Cerebellar nuclear complex (tissue), 1 donor: ENCODE results near the gene C4orf50.
A peak's percentile ranks its signal among the peaks of the same experiment; 100 is the strongest.

Source experiments
- DNase-seq, 2 experiments: peaks; one replicate each; lab custom pipeline; 2025; lab: John Stamatoyannopoulos, UW

The C4orf50 gene

GRCh38 chr4:5921101-5921980 lies 96.9 kb downstream of the C4orf50 start:
- DNase-seq, result no peak

DNA sequence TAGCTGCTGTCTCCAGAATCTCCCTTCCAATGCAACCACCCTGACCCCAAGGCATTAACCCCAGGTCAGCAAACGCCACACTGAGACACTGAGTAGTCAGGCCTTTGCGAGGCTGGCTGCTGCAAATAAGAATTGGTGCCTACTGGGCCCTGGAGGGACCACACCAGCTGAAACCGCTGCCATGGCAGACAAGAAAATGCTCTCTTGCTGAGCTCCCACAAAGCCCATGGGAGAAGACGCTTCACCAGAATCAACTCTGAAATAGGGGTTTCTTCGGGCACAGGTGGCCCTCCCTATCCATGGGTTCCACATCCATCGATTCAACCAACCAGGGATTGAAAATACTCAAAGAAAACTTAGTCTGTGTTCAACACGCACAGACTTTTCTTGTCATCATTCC lies 98.7 kb downstream of the C4orf50 start:
- no peak for DNase-seq

GRCh38 chr4:5919044-5919443 lies 99.2 kb downstream of the C4orf50 start:
- no peak for DNase-seq

- DNase-seq, result no peak
Observed at GRCh38 chr4:5918331-5918985, 99.8 kb downstream of the C4orf50 start.

DNA sequence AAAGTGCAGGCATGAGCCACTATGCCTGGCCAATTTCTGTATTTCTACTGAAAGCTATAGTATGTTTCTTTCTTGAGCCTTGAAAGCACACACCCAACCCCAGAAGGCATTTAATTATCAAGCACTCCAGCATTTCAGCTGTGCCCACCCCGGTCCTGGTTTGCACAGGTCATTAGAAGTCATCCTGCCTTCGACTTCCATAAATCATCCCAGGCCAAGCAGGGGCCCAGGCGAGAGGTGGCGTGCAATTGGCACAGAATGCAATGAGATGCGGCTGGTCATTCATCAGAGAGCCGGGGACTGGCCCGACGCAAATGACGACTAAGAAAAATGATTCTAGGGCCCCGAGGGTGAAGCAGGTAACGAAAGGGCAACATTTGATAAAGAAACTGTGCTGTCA lies 100.6 kb downstream of the C4orf50 start:
- no peak for DNase-seq

- DNase-seq, result no peak
Observed at GRCh38 chr4:5916229-5916628, 102.0 kb downstream of the C4orf50 start.

DNA sequence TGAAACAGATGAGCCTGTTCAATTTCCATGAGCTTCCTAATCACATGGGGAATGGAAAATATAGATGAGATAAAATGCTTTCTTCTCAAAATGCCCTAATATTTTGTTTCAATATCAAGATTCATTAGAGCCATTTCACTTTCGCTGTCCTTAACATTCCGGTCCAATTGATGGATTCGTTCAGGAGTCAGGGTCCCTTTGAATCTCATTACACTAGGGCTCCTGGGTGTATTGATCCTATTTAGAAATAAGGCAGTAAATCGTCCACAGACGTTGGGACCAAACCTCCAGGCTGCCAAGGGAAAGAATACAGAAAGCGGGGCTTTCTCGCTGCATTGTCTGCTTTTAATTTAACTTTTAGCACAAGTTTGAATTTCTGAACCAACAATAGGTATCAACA lies 104.8 kb downstream of the C4orf50 start:
- DNase-seq, result no peak

DNA sequence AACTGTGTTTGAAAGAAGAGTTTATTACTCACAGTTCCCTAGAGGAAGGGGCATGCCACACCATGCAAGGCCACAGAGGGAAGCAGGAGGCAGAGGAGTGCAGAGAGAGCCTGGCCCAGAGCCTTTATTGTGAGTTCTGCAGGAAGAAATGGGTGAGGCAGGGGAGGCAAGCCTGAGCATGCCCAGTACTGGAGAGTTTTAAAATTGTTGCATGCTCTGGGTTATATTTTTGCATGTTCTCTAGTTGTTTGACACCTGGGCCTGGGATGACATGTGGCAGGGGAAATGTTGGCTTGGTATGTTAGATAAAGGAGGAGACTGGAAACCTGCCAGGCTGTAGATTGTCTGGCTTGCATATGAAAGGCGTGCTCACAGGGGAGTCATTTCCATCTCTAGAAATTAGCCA lies 105.6 kb downstream of the C4orf50 start:
- no peak for DNase-seq

GRCh38 chr4:5908876-5909427 lies 109.3 kb downstream of the C4orf50 start:
- DNase-seq, result no peak

DNA sequence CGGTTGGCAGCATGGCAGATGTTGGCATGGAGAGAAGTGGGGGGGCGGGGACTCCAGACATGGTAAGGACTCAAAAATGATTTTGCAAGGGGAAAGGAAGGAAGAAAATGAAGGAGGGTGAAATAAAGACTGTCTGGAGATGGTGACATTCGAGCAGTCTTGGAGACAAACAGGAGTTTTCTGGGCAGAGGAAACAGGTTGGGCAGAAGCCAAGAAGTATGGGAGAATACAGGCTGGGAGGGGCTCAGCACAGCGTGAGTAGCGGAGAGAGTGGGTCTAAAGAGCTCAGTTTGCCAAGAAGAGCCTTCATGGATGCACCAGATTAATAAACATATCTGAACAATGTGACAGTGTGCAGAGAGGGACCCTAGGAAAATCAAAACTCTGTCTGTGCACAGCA lies 112.0 kb downstream of the C4orf50 start:
- no peak for DNase-seq

- no peak for DNase-seq
Observed at GRCh38 chr4:5905714-5906113, 112.5 kb downstream of the C4orf50 start.

GRCh38 chr4:5900844-5901243 lies 117.4 kb downstream of the C4orf50 start:
- DNase-seq, result no peak

DNA sequence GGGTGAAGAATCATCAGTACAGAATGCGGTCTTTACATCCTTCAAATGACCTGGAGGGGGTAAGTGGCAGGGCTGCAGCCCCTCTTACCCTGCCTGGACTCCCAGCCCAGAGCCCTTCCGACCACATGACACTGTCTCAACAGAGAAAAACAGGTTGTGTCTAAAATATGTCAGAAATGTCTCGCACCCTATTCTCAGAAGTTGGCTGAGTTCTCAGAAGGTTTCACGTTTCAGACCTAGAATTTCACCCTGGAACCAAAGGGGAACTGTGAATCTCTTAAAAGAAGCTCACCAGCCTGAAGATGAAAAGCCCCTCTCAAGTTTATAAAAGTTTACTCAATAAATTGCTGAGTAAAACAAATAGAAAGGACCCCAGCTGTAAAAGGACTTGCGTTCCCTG lies 118.3 kb downstream of the C4orf50 start:
- no peak for DNase-seq

DNA sequence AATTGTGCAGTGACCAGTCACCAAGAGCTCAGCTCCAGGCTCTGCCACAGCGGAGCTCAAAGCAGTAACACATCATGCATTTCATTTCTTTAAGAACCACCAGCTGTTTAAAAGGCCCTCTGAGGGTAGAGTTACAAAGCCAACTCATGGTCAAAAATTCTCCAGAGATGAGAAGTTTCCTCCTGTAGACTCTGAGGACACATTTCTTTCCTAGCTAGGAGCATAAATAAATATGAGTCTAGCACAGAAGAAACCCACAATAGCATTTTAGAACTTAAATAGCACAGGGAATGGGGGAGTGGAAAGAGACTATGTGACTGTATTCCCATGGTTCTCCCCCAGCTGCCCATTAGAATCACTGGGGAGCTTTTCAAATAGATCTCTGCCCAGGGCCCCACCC lies 118.8 kb downstream of the C4orf50 start:
- no peak for DNase-seq

GRCh38 chr4:5897674-5898073 lies 120.6 kb downstream of the C4orf50 start:
- no peak for DNase-seq

- no peak for DNase-seq
Observed at GRCh38 chr4:5895287-5895686, 122.9 kb downstream of the C4orf50 start.

DNA sequence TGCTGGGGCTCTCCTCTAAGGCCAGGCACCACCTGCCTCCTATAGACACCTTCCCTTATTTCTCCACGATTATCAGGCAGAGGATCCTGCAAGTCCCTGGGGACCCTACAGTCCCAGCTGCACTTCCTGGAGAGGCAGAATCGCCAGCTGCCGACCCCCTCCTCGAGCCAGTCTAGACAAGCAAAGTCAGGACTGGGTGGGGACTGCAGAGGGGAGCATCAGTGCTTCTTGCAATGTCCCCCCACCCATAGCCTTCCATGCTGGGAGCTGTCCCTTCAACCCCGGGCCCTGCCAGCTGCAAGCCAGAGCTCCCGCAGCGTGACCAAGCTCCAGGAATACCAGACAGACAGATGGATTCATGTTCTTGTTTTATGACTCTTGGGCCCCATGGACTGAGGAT lies 124.0 kb downstream of the C4orf50 start:
- DNase-seq, result no peak

- no peak for DNase-seq
Observed at GRCh38 chr4:5893591-5893990, 124.6 kb downstream of the C4orf50 start.

DNA sequence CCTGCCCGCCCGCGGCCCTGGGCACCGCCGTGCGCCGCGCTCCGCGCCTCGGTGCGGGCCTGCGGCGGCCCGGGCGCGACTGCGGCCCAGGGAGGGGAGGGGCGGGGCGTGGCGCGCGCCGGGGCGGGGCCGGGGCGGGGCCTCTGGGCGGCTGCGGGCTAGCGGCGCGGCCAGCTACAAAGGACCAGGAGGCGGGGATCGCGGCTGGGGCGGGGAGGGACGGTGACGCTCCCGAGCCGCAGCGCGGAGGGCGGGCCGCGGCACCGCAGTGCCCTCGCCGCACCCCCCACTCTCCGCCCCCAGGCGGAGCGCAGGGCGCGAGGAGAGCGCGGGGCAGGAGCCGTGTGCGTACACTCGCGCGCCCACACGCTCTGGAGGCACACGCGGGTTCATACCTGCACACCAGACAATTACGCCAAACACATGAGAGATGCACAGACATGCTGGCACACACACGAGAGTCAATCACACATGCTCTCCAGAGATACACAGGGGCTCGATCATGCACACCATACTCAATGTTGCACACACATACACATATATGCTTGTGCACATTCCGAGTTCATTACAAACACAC lies 125.1 kb downstream of the C4orf50 start, which contains the start of gene CRMP1:
TSS of gene CRMP1 (minus strand) at position 83 of the 577 bp plus-strand sequence. CDS start 117 bp downstream, outside the sequence.
- peak in 1 of 2 experiments; percentile 42 for DNase-seq

DNA sequence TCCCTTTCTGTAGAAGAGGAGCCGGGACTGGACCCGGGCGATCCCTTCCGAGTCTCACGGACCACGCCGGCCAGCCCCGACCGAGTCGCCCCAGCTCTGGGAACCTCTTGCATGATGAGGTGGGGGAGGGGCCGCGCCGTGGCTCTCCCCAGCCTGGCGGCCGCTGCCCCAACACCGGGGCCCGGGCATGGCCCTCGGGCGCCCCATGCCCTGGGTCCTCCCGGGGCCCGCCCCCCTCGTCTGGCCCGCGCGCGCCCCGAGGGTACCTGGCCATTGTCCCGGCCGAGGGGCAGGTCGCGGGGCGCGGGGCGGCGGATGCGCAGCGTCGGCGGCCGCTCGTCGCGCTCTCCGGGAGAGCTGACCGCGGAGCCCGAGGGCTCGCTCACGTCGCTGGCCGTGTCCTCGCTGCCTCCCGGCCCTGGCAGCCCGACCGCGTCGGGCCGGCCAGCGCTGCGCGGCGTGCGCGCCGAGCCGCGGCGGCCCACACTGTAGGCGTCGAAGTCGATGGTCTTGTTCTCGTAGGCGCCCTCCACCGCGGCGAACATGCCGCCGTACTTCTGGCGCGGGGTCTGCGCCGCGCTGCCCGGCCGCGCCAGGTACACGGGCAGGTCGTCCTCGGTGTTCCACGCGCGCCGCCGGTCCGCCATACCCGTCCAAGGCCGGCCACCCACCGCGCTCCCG lies 125.8 kb downstream of the C4orf50 start:
- no peak for DNase-seq

DNA sequence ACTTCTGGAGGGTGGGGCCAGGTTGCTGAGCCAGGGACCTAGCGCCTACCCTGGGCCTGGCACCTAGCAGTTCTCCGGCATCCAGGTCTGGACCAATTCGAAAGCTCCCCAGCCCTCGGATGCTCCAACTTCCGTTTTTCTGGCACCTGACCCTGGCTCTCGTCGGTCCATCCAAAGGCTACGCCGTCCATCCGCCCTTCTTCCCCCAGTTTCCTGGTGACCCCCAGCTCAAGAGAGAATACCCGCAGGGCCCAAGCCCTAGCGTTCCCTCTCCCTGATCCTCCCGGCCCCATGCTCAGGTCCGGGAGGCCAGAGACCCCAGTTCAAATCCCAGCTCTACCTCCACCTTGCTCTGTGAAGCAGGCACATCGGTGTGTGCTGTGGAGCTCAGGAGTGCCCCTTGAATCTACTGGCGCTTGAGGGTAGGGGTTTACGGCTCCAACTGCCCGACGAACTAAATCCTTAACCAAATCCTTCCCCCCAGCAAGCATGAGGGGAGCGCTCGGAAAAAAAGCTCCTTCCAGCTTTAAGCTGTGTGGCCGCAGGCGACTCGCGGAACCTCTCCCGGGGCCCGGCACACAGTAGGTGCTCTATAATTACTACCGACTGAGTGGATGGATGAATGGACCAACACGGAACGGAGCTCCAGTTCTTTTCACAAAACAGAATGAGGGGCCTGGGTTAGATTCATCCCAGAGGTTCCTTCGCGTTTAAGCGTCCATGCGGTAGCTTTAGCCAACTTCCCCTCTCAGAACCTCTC lies 126.5 kb downstream of the C4orf50 start:
- DNase-seq, result no peak
